HG03159 (cell line): ENCODE measurements around the gene PRCC.

Experiments used
- ATAC-seq: cut with Tn5 transposase; IDR thresholded peaks from one replicate; pipeline ENCODE4 v1.9.1; 2021; ENCODE audit warnings: mild to moderate bottlenecking, moderate library complexity; ENCODE audit not compliant: unreplicated experiment

The PRCC gene

DNA sequence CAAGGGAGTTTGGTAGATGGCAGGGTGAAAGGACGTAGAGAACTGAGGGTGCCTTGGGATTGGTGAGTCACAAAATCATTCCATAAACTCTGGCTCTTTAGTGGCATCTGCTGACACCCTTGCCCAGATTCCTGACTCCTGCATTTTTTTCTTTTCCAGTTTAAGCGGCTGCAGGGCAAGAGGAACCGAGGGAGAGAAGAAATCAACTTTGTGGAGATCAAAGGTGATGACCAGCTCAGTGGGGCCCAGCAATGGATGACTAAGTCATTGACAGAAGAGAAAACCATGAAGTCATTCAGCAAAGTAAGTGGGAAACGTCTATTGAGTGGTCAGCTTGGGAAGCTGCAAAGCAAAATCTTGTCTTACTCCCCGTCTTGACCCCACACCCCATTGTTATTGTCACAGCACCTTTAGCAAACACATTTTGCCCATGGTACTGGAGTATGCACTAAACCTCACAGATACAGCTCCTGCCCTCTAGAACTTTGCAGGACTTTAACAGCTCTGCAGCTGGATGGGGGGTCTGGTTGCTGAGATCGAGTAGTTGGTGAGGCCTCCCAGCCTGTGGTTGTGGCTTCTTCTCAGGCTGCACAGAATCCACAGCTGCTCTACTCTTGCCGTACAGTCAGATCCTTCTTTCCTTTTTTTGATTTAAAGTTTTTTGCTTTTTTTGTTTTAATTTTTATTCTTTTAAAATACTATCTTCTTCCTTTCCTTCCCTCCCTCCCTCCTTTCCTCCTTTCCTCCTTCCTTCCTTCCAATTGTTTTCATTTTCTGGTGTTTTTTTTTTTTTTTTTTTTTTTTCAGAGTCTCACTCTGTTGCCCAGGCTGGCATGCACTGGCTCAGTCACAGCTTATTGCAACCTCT, 27.4 kb downstream of the PRCC start:
- no peak for ATAC-seq

DNA sequence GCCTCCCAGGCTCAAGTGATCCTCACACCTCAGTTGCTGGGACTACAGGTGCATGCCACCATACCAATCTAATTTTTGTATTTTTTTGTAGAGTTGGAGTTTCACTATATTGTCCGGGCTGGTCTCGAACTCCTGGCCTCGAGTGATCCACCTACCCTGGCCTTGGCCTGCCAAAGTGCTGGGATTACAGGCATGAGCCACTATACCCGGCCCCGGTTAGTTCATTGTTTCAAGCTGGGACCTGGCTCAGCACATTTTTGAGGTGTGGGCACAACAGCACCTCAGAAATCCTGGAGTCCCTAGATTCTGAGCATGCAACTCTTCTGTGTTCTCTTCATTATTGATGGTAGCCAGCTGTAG, 28.0 kb downstream of the PRCC start:
- ATAC-seq = no peak

DNA sequence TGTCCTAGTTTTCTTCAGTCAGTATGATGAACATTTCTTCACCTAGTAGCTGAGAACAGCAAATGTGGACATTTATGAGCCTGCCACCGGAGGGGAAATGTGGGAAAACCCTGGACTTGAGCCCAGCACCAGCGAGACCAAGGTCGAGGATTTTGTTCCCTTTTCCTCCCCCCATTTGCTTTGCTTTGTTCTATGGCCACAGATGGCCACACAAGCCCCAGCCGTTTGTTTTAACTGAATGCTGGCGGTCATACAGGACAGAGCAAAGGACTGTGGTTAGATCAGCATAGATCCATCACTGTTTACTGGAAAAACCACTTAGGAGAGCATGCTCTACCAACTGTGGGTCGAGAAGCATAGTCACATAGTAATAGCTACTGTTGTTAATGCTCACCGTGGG, 28.5 kb downstream of the PRCC start:
- no peak for ATAC-seq

DNA sequence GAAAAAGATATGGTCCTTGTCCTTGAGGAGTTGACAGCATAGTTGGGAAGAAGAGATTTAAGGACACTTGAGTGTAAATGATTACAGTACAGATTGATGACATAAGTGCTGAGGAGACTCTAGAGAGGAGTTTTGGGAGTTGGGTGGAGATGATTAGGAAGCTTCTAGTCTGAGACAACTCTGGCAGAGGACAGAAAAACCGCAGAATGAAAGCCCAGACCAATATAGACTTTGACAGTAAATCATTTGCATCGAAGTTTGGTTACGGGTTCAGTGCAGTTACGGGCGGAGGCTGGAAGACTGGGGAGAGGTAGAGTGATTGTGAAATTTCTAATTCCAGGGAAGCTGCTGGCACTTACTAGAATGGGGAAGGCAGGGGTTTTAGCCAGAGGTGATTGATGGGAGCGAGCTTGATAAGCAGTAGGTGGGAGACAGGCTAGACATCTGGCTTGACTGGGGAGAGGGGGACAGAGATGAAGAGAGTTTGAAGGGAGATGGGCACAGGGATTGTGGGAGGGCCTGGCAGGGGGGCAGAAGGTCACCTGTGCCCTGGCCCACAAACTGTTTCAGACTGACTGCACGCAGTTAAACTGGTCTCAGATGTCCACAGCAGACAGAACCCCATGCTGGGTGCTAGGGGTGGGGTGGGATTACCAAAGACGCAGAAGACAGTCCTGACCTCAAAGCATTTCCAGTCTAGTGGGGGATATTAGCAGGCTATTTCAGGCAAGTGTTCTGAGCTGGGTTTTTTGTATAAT, 29.2 kb downstream of the PRCC start:
- ATAC-seq = no peak

DNA sequence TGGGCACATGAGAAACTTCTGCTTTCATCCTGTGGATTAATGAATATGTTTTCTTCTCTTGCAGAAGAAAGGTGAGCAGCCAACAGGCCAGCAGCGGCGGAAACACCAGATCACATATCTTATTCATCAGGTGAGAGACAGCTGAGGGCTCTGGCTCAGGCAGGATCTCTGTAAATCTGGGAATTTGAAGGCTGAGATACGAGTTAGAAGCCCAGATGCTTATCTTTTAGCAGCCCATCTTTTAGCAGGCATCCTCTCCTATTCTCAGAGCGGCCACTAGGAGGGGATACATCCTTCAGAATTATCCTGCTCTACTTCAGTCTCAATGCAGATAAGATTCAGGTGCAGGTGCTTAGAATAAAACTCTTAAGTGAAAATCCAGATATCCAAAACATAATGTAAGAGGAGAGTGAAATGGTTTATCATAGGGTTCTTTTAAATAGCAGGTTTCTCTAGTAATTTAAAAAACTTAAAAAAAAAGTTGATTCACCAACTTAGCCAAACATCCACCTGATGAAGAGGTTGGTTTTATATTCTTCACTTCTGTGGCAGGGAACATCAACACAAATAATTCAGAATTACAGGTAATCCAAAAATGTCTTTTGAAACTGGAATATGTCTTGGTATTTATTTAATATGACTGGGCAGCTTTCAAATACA, 30.0 kb downstream of the PRCC start:
- ATAC-seq = no peak

DNA sequence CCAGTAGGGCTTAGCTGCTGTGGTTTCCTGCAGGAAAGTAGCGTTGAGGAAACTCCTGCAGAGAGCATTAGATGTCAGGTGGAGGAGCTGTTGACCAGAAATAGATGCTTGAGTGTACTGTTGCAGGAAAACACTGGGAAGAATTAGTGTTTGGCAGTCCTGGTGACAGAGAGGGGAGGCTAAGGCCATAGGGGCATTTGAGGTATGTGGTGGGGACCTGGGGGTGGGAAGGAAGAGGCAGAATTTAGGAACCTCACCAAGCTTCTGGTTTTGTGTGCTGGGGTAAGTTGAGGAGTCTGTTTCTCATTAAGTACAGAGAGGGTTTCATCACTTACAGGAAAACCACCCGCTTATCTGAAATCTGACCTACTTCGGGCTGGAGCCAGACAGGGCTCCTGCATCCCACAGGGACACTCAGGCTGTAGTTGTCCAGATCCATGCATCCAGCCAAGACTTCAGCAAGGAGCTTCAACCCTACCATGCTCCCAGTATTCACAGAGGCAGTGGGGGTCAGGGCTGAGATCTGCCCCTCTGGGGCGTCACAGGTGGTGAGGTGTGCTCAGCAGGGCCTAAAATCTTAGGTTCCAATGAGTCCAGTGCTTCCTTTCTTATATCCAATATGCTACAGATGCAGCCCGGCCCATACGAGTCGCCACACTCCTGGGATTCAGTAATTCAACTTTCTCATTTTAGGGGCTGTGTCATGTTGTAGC, 34.2 kb downstream of the PRCC start:
- no peak for ATAC-seq

DNA sequence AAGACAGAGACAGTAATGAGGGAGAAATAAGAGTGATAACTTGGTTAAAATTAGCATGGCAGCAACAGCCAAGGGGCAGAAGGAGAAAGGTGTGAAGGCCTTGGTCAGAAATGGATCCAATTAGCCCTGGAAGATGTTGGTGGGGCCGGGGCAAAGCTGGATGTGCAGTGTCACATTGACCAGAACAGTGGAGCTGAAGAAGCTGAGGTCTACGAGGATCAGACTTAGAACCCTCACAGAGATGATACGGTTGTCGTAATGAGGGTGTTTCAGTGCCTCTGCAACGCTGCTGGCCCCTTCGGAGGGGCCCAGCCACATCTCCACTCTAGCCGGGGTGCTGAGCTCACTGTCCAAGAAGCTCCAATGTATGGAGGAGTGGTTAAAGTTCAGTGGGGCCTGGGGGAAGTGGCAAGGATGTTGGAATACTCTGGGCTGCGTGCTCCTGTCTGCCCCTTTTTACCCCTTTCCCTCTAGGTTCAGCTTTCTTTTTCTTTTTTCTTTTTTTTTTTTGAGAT, 35.1 kb downstream of the PRCC start:
- ATAC-seq = no peak

DNA sequence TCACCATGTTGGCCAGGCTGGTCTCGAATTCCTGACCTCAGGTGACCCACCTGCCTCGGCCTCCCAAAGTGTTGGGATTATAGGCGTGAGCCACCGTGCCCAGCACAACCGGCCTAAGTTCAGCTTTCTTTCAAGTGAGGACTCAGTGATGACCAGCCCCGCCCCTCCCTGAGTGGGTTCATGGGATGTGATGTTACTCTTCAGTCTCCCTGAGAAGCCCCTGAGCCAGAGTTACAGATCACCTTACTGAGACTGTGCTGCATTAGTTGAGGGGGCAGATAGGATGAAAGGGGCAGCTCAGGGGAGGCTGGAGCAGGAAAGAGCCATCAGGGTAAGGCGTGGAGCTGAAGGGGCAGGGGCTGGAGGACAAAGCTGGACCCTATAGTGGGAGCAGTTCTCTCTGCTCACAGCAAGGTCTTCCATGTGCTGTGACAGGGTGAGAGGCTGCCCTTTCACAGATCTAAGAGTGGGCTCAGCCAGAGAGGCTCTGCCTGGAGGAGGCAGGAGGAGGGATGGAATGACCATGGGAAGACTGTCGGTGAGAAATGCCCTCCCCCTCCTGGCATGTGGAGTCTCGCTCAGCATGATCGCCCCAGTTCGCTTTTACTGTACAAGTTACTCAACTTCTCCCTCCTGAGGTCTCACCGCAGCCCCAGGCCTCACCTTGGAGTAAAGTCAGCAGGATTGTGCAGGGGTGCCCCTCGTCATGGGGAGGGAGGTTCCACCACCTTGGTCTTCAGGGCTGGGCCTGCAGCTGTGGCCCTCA, 35.9 kb downstream of the PRCC start:
- no peak for ATAC-seq

DNA sequence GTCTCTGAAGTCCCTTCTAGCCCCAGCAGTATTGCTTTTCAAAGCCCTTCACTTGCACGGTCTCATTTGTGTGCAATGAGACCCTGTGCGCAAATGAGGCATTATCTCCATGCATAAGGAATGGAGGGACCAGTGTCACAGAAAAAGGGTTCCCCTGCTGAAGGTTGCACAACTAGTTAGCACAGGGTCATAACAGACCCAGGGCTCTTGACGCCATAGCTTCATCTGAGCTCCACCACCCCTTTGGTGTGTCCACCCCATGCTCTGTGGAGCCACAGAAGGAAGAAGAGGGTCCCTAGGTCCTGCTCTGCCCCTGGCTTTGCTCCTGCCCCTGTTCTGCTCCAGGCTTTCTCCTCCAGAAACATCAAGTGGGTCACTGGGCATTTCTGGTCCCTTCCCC, 36.7 kb downstream of the PRCC start:
- no peak for ATAC-seq

DNA sequence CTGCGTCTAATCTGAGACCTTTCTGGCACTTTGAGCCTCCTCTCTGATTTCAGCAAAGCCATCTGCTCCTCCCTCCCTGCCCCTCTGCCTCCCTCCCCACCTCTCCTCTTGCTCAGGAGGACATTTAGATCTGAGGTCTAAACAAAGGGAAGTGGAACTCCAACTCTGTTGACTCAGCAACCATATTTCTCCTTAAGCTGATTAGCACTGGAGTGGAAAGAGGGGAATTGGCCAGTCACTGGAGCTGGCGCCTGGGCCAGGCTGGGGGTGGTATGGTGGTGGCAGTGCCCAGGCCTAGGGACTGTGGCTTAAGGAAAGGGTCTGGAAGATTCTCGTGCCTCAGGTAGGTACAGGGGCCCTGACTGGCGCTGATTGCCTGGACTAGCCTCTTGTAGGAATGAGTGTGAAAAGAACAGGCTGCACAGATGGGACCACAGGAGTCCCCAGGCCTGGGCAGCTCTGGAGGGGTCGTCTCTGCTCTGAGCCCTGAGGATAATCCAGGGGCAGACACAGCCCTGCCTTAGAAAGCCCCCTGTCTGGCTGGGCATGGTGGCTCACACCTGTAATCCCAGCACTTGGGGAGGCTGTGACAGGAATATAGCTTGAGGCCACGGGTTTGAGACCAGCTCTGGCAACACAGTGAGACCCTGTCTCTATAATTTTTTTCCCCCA, 37.4 kb downstream of the PRCC start:
- ATAC-seq = no peak

DNA sequence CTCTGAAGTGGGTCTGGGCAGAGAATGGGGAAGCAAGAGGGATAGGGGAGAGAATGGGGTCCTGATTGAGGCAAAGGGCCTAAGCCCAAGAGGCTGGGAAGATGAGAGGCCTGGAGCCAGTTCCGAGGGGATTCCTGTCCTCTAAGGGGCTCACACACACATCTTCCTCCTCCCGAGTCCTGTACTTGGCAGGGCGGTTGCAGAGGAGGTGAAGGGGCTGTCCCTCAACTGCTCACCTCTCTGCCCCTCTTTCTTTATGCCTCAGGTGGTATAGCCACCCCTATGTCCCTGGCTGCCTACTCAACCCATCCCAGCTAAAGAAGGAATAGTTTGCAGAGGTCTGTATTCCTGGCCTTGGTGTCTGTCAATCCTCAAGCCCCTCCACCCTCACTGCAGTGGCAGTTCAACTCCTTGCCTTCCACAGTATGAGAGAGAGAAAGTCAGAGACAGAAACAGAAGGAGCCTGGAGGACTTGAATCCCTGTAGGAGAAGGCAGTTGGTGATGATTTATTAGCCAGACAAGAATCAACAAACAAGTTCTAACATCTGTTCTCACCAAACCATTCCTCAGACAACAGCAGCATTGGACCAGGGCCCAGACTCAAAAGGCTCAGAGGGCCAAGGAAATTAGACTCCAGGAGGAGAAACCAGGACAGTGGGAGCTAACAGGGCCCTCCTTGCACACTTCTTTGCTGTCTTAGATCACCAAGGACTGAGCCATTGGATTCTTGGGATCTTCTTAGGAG, 38.6 kb downstream of the PRCC start:
- ATAC-seq = no peak

DNA sequence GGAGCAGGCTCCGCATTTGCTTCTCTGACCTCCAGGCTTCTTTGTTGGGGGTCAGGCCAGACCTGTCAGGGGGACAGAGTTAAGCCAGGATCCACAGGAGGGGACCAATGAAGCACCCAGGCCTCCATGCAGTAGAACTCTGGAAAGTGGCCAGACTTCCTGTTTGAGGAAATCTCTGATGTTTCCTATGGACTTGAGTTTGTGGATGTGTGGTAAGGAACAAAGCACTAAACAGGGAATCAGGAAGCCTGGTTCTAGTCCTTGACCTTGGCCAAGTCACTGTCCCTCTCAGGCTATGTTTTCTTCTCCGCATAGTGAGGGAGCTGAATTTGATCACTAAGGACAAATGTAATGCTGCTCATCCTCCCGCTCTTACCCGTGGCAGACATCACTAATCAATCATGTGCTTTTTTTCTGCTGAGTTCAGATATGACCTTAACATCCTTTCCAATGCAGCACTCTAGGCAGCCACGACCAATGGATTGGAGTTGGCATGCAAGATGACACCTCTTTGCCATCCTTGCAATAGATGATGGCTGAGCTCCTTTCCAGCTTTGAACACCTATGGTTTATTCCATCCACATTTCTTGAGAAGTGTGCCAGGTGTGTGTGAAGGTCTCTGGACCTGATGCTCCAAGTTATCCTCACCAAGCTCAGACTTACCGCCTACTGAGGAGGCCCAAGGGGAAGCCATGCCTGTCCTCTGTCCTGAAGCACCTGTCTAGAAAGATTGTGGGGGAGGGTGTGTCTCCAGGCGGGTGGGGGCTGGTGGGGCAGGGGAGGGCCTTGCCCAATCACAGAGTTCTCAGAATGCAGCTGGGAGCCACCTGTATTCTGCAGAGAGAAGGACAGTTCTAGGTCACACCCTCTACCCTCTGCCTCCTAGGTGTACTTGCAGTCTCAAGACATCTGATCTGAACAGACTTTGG, 39.4 kb downstream of the PRCC start:
- no peak for ATAC-seq

DNA sequence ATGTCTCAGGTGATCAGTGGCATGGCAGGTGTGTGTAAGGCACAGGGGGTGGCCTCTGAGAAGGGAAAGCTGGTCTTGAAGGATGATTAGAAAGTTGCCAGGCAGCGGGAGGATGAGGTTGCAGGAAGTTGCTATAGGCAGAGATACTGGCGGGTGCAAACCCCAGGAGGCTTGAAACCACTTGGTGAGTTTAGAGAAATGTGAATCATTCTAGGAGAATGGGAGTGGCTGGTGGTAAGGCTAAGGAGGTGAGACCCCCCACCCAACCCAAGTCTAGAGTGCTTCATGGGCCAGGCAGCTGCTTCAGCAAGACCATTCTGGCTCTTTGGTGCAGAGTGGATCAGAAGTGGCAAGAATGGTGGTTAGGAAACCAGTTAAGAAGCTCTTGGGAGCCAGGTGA, 40.3 kb downstream of the PRCC start:
- no peak for ATAC-seq

DNA sequence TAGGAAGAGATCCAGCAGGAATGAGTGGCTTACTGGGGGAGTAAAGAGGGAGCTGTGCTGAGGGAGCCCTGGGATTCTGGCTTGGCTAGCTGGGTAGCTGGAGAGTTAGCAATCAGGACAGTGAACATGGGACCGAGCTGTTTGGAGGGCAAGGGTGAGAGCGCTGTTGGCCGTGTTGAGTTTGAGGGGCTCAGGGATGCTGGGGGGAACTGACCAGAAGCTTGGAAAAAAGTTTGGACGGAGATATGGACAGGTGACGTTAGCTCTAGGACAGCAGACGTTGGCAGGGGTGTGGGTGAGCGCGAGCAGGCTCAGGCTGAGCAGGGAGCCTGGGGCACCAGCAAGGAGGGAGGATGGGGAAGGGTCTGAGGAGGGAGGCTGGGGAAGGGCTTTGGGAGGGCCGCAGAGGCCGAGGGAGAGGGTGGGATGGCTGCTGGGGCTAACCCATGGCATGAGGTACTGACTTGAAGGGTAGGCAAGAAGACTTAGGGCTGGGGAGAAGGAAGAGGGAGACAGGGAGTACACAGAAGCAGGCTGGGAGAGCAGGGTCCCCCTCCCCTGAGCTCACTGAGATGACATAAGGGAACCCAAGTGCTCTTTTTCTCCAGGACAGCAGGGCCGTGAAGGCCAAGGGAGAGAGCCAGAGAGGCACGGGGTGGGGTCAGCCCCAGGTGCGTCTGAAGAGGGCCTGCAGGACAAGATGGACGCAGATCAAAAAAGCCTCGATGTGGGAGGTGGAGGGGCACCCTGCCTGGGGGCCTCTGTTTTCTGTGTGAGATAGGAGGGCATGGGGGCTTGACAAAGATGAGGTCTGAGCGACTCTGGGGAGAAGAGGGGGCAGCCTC, 41.1 kb downstream of the PRCC start:
- ATAC-seq = no peak

DNA sequence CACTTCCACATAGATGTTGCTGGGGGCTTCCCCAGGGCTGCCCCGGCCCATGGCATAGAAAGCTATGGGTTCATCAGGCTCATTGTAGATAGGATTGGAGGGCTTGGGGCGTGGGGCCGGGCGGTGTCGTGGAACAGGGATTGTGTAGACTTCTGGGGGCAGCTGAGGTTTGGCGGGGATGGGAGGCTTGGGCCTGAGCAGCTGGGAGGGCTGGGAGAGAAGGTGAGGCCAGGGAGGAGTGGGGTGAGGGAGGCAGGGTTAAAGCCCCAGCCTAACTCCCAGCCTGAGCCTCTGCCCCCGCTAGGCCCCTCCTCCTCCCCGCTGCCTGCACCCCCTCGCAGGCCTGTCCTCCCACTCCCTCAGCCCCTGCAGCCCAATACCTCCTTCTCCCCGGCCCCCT, 41.9 kb downstream of the PRCC start:
- ATAC-seq = no peak

DNA sequence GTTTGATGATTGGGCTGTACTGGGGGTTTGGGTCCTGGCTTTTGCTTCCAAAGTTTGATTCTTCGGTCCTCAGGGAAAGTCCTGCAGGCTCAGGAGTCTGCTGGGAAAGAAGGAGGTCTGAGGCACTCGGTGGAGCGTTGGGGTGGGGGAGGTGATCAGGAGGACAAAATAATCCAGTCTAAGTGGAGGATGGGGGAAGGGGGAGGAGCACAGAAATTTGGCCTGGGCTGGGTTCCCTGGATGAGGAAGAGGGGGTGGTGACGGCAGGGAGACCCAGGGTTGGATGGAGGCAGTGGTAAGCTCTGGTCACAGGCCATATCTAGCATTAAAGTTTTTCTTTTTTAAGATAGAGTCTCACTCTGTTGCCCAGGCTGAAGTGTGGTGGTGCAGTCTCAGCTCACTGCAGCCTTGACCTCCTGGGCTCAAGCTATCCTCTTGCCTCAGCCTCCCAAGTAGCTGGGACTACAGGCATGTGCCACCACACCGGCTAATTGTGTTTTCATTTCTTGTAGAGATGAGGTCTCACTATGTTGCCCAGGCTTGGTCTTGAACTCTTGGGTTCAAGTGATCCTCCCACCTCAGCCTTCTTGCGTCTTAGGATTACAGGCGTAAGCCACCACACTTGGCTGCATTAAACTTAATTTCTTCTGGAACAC, 42.5 kb downstream of the PRCC start:
- no peak for ATAC-seq

DNA sequence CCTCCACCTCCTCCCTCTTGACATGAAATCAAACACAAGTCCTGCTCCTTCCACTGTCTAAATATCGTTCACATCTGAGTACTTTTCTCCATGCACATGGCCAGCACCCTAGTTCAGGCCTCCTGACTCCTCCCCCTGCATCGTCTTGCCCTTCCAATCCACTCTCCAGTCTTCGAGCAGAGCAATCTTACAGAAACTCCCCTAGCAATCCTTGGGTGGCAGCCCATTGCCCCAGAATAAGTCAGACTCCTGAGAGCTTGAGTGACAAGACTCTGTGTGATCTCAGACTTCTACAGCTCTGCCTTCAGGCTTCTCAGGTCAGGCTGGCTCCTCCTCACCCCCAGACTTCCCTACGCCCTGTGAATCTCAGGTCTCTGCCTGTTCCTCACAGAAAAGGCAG, 43.8 kb downstream of the PRCC start:
- no peak for ATAC-seq
